Left ventricle myocardium inferior (tissue), 1 donor: Measurements from ENCODE around the gene SMARCA4. TPM values are rescaled to one million over a fixed set of nuclear protein-coding genes. Genes with fewer than 3 reads are reported as not detected.

Experiments used
- DNase-seq: peaks from one replicate; pipeline ENCODE4 v3.0.0-alpha.2; 2020
- H3K27ac ChIP-seq: fragments of 200-600 bp; replicated peaks from 2 replicates; pipeline ENCODE4 v1.8.0; 2021
- H3K27me3 ChIP-seq: fragments of 200-600 bp; 2 replicates; pipeline ENCODE4 v1.8.0; 2021; ENCODE audit warnings: low read depth
- H3K36me3 ChIP-seq: fragments of 200-600 bp; 2 replicates; pipeline ENCODE4 v1.8.0; 2021
- H3K4me1 ChIP-seq: fragments of 200-600 bp; 2 replicates; pipeline ENCODE4 v1.8.0; 2021
- H3K4me3 ChIP-seq: fragments of 200-600 bp; 2 replicates; pipeline ENCODE4 v1.8.0; 2021; ENCODE audit warnings: mild to moderate bottlenecking, moderate library complexity
- H3K9me3 ChIP-seq: fragments of 200-600 bp; replicated peaks from 2 replicates; pipeline ENCODE4 v1.8.0; 2021
- intact Hi-C: fragments of 100-400 bp; cut with micrococcal nuclease; formaldehyde crosslinking; loops from one replicate; pipeline ENCODE4 v1.11.0; 2022
- total RNA-seq: library from RNA; stranded (reverse); fragmentation: NEBNext Ultra II Directional; extraction: Animal tissue kit (Norgen Biotek cat#: 25700); gene quantifications from one replicate; pipeline ENCODE4 v1.2.1, GENCODE V29; 2021
- TF ChIP-seq, protein P1 (sequence below): fragments of 200-600 bp; IDR thresholded peaks from 2 replicates; pipeline ENCODE4 v1.8.0; 2021; ENCODE audit warnings: antibody characterized with exemption, mild to moderate bottlenecking, borderline replicate concordance
- donor health status: DM: no; HTN: yes; CAD: no; lungs with severe emphysema.

The SMARCA4 gene
- total RNA-seq, 1 donor from 2014 or later = 38.8 TPM

DNA sequence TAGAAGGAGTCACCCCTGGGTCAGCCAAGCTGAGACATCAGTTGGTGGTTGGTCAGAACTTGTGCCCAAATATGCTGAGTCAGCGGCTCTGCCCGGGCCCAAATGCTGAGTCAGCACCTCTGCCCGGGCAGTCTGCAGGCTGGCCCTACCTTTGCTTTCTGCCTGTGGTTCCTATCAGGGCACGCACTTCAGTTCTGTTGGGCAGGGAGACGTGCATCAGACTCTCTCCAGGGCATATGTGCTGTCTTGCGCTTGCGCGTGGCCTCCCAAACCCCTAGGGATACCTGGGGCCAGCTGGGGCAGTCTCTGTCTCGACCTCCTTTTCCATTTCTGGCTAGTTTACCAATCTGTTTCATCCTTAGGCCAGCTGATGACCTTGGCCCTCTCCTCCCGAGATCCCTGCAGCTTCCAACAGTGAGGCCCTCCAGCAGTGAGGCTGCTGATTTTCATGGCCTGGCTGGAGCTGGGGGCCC lies 104.0 kb downstream of the SMARCA4 start:
- TF ChIP-seq, protein P1, sequence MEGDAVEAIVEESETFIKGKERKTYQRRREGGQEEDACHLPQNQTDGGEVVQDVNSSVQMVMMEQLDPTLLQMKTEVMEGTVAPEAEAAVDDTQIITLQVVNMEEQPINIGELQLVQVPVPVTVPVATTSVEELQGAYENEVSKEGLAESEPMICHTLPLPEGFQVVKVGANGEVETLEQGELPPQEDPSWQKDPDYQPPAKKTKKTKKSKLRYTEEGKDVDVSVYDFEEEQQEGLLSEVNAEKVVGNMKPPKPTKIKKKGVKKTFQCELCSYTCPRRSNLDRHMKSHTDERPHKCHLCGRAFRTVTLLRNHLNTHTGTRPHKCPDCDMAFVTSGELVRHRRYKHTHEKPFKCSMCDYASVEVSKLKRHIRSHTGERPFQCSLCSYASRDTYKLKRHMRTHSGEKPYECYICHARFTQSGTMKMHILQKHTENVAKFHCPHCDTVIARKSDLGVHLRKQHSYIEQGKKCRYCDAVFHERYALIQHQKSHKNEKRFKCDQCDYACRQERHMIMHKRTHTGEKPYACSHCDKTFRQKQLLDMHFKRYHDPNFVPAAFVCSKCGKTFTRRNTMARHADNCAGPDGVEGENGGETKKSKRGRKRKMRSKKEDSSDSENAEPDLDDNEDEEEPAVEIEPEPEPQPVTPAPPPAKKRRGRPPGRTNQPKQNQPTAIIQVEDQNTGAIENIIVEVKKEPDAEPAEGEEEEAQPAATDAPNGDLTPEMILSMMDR = no peak
- no peaks in the 10 kb centered on the region for H3K27me3 ChIP-seq
- intact Hi-C loops = no loop called here
- no peak overlapping the region for H3K27ac ChIP-seq
- H3K36me3 ChIP-seq = peaks cover 44% of the 10 kb centered on the region
- no peaks in the 10 kb centered on the region for H3K4me1 ChIP-seq
- DNase-seq = no peak
- H3K9me3 ChIP-seq = no peaks in the 10 kb centered on the region
- H3K4me3 ChIP-seq = no peak overlapping the region

GRCh38 chr19:11066326-11066725 lies 105.5 kb downstream of the SMARCA4 start:
- no peak for DNase-seq
- intact Hi-C loops = no loop called here
- no peaks in the 10 kb centered on the region for H3K9me3 ChIP-seq
- H3K27ac ChIP-seq = no peak overlapping the region
- TF ChIP-seq, protein P1 = no peak
- H3K36me3 ChIP-seq = peaks cover 32% of the 10 kb centered on the region
- H3K27me3 ChIP-seq = no peaks in the 10 kb centered on the region
- H3K4me1 ChIP-seq = no peaks in the 10 kb centered on the region
- H3K4me3 ChIP-seq = no peak overlapping the region

- TF ChIP-seq, protein P1 = no peak
- no peak overlapping the region for H3K4me3 ChIP-seq
- no peaks in the 10 kb centered on the region for H3K9me3 ChIP-seq
- H3K36me3 ChIP-seq = peaks cover 20% of the 10 kb centered on the region
- DNase-seq = no peak
- H3K4me1 ChIP-seq = no peaks in the 10 kb centered on the region
- intact Hi-C loops = no loop called here
- H3K27ac ChIP-seq = no peak overlapping the region
- H3K27me3 ChIP-seq = no peaks in the 10 kb centered on the region
Measured at GRCh38 chr19:11067356-11068113, 106.7 kb downstream of the SMARCA4 start.

DNA sequence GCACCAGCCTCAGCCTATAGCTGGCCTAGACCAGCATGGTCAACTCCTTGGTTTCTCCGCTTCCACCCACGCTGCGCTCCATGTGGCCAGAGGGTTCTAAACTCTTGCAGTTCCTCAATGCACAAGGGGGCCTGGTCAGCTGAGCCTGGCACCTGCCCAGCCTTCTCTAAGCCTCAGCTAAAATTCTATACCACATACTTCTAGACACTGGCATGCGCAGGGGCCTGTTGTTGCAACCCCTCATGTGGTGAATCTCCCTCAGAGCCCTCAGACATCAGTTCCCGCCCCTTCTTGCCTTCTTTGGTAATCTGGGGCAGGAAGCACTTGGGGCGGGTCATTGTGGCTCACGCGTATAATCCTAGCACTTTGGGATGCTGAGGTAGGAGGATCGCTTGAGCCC lies 108.7 kb downstream of the SMARCA4 start:
- H3K27ac ChIP-seq = no peak overlapping the region
- intact Hi-C loops = no loop called here

GRCh38 chr19:11070123-11070522 lies 109.3 kb downstream of the SMARCA4 start:
- intact Hi-C loops = no loop called here
- H3K4me3 ChIP-seq = no peak overlapping the region
- no peak overlapping the region for H3K27ac ChIP-seq
- H3K27me3 ChIP-seq = no peaks in the 10 kb centered on the region
- no peaks in the 10 kb centered on the region for H3K9me3 ChIP-seq
- TF ChIP-seq, protein P1 = no peak
- H3K36me3 ChIP-seq = peaks cover 18% of the 10 kb centered on the region
- DNase-seq = no peak
- H3K4me1 ChIP-seq = no peaks in the 10 kb centered on the region

More for the DNA sequence above, 108.7 kb downstream of the SMARCA4 start:
- H3K9me3 ChIP-seq = no peaks in the 10 kb centered on the region
- DNase-seq = no peak
- TF ChIP-seq, protein P1 = no peak
- H3K4me3 ChIP-seq = no peak overlapping the region
- H3K27me3 ChIP-seq = no peaks in the 10 kb centered on the region
- H3K4me1 ChIP-seq = no peaks in the 10 kb centered on the region
- H3K36me3 ChIP-seq = peaks cover 18% of the 10 kb centered on the region
